WTC11 (cell line): ENCODE data around the gene DGCR2.

Experiments used
- GRHL2 ChIP-seq: fragments of 250-450 bp; sonication (Bioruptor Pico); IDR thresholded peaks from 2 replicates; pipeline ENCODE4 v1.8.0; 2022; ENCODE audit warnings: mild to moderate bottlenecking, moderate library complexity; ENCODE audit not compliant: insufficient replicate concordance, severe bottlenecking
- MYBL2 ChIP-seq: sonication (generic); formaldehyde crosslinking; IDR thresholded peaks from 2 replicates; pipeline ENCODE4 v1.8.1; 2023; ENCODE audit warnings: mild to moderate bottlenecking, moderate library complexity, missing genetic modification reagents
- NFYB ChIP-seq: sonication (generic); formaldehyde crosslinking; conservative IDR thresholded peaks from 2 replicates; pipeline ENCODE4 v1.8.0; 2022; ENCODE audit warnings: low read depth, missing genetic modification reagents
- NR3C1 ChIP-seq: sonication (generic); formaldehyde crosslinking; conservative IDR thresholded peaks from 2 replicates; pipeline ENCODE4 v1.8.1; 2023; ENCODE audit warnings: low read depth, mild to moderate bottlenecking, missing genetic modification reagents
- ZNF396 ChIP-seq: fragments of 250-450 bp; sonication (Bioruptor Pico); IDR thresholded peaks from 2 replicates; pipeline ENCODE4 v1.8.0; 2021; ENCODE audit warnings: mild to moderate bottlenecking, moderate library complexity, borderline replicate concordance
- TF ChIP-seq, protein P1 (sequence below): fragments of 200-600 bp; IDR thresholded peaks from 2 replicates; pipeline ENCODE4 v1.8.0; 2022; ENCODE audit warnings: antibody characterized with exemption
- TF ChIP-seq, protein P2 (sequence below): sonication (generic); formaldehyde crosslinking; IDR thresholded peaks from 2 replicates; pipeline ENCODE4 v1.8.1; 2023; ENCODE audit warnings: mild to moderate bottlenecking, missing genetic modification reagents
- TF ChIP-seq, protein P3 (sequence below): sonication (generic); formaldehyde crosslinking; IDR thresholded peaks from 2 replicates; pipeline ENCODE4 v1.8.0; 2022; ENCODE audit warnings: mild to moderate bottlenecking, missing genetic modification reagents
- TF ChIP-seq, protein P4 (sequence below): sonication (generic); formaldehyde crosslinking; IDR thresholded peaks from 2 replicates; pipeline ENCODE4 v1.8.0; 2022; ENCODE audit warnings: mild to moderate bottlenecking, missing genetic modification reagents
- TF ChIP-seq, protein P5 (sequence below): sonication (generic); formaldehyde crosslinking; IDR thresholded peaks from 2 replicates; pipeline ENCODE4 v1.8.0; 2022; ENCODE audit warnings: mild to moderate bottlenecking, missing genetic modification reagents

DNA sequence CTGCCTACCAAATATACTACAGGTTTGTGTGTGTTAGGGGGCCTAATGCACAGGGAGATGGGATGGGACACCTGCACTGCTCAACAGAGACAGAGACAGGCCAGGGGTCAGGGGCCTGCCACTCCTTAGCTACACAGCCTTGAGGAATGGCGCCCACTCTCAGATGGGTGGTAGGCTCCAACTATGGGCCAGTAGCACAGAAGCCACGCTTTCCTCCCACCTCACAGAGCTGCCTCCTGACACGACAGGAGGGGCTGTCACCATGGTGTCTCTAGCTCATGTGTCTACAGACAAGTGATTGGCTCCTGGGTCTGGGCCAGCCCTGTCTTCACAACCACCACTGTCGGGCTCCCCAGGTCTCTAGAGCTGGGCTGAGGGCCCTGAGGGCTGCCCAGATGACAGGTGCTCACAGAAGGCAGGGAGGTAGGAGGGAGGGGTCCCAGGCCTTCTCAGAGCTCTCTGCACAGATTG, 81.8 kb downstream of the DGCR2 start:
- TF ChIP-seq, protein P1, sequence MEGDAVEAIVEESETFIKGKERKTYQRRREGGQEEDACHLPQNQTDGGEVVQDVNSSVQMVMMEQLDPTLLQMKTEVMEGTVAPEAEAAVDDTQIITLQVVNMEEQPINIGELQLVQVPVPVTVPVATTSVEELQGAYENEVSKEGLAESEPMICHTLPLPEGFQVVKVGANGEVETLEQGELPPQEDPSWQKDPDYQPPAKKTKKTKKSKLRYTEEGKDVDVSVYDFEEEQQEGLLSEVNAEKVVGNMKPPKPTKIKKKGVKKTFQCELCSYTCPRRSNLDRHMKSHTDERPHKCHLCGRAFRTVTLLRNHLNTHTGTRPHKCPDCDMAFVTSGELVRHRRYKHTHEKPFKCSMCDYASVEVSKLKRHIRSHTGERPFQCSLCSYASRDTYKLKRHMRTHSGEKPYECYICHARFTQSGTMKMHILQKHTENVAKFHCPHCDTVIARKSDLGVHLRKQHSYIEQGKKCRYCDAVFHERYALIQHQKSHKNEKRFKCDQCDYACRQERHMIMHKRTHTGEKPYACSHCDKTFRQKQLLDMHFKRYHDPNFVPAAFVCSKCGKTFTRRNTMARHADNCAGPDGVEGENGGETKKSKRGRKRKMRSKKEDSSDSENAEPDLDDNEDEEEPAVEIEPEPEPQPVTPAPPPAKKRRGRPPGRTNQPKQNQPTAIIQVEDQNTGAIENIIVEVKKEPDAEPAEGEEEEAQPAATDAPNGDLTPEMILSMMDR: no peak
- TF ChIP-seq, protein P2, sequence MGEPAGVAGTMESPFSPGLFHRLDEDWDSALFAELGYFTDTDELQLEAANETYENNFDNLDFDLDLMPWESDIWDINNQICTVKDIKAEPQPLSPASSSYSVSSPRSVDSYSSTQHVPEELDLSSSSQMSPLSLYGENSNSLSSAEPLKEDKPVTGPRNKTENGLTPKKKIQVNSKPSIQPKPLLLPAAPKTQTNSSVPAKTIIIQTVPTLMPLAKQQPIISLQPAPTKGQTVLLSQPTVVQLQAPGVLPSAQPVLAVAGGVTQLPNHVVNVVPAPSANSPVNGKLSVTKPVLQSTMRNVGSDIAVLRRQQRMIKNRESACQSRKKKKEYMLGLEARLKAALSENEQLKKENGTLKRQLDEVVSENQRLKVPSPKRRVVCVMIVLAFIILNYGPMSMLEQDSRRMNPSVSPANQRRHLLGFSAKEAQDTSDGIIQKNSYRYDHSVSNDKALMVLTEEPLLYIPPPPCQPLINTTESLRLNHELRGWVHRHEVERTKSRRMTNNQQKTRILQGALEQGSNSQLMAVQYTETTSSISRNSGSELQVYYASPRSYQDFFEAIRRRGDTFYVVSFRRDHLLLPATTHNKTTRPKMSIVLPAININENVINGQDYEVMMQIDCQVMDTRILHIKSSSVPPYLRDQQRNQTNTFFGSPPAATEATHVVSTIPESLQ (CRISPR knock-in tag): no peak
- TF ChIP-seq NR3C1 (no peak), GRHL2 (CRISPR knock-in tag) (no peak), MYBL2 (CRISPR knock-in tag) (no peak), NFYB (no peak), ZNF396 (CRISPR knock-in tag) (no peak)
- TF ChIP-seq, protein P3, sequence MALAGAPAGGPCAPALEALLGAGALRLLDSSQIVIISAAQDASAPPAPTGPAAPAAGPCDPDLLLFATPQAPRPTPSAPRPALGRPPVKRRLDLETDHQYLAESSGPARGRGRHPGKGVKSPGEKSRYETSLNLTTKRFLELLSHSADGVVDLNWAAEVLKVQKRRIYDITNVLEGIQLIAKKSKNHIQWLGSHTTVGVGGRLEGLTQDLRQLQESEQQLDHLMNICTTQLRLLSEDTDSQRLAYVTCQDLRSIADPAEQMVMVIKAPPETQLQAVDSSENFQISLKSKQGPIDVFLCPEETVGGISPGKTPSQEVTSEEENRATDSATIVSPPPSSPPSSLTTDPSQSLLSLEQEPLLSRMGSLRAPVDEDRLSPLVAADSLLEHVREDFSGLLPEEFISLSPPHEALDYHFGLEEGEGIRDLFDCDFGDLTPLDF (CRISPR knock-in tag): no peak
- TF ChIP-seq, protein P4, sequence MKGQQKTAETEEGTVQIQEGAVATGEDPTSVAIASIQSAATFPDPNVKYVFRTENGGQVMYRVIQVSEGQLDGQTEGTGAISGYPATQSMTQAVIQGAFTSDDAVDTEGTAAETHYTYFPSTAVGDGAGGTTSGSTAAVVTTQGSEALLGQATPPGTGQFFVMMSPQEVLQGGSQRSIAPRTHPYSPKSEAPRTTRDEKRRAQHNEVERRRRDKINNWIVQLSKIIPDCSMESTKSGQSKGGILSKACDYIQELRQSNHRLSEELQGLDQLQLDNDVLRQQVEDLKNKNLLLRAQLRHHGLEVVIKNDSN (CRISPR knock-in tag): no peak
- TF ChIP-seq, protein P5, sequence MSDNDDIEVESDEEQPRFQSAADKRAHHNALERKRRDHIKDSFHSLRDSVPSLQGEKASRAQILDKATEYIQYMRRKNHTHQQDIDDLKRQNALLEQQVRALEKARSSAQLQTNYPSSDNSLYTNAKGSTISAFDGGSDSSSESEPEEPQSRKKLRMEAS (CRISPR knock-in tag): no peak
